Mononuclear cell (primary cell): Measurements from ENCODE around the gene SEPTIN1. TPM values are rescaled to one million over a fixed set of nuclear protein-coding genes. Genes with fewer than 3 reads are reported as not detected.
"Not testable (repeated sequence)": the region's sequence is repeated elsewhere in the genome, so short reads cannot be mapped to it uniquely, and the experiment has no call there.

Source experiments
- H3K27me3 ChIP-seq: 2 replicates; pipeline ENCODE4 v1.6.0; 2011; ENCODE audit warnings: low read length, control low read depth; ENCODE audit not compliant: insufficient read depth
- H3K4me1 ChIP-seq: 2 replicates; pipeline ENCODE4 v1.5.1; 2011; ENCODE audit warnings: mild to moderate bottlenecking, low read length, control low read depth; ENCODE audit not compliant: insufficient read depth
- H3K4me3 ChIP-seq: 2 replicates; pipeline ENCODE4 v1.5.1; 2011; ENCODE audit warnings: mild to moderate bottlenecking, low read length, moderate library complexity
- H3K9me3 ChIP-seq: 2 replicates; pipeline ENCODE4 v1.5.1; 2011; ENCODE audit warnings: low read depth, mild to moderate bottlenecking, control low read depth, low read length
- total RNA-seq: library from RNA; depleted of rRNA; stranded (reverse); fragments of >200 nt; gene quantifications from one replicate; pipeline ENCODE4 v1.2.3, GENCODE V29; 2012

The SEPTIN1 gene
- total RNA-seq, 1 donor, result 38.7 TPM

DNA sequence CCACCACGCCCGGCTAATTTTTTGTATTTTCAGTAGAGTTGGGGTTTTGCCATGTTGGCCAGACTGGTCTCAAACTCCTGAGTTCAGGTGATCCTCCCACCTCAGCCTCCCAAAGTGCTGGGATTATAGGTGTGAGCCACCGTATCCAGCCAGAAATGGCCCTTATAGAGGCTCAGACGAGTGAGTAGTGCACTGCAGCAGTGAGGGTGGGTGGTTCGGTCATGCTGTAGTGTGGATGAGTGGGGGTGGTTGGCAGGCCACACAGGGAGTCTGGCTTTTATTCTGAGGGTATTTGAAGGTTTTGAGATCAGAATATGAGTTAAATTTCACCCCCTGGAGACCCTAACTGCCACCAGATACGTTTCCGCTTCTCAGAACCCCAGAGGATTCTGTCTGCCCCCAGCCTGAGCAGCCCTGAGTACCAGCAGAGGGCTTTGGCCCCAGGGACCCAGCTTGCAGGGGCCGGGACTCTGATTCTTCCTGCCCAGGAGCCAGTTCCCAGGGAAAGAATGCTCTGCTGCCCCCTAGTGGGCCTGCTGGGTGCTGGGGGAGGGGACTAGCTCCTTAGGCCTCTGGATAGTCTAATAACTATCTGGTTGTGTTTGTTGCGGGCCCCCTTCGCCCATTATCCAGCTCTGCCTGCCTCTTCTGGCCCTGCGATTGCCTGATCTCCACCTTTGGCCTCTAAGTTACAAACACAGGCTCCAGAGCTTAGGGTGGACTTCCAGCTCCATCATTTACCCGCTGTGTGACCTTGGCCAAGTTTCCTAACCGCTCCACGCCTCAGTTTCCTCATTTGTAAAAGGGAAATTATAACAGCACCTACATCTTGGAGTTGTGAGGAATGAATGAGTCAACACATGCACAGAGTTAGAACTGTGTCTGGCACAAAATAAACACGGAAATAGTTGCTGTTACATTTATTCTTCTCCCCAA is 27.0 kb upstream of the SEPTIN1 start:
- no peaks in the 10 kb centered on the region for H3K27me3 ChIP-seq
- H3K4me1 ChIP-seq, result peaks cover 20% of the 10 kb centered on the region
- H3K4me3 ChIP-seq, result no peak overlapping the region
- H3K9me3 ChIP-seq, result no peaks in the 10 kb centered on the region

- H3K4me1 ChIP-seq, result peaks cover 25% of the 10 kb centered on the region
- no peaks in the 10 kb centered on the region for H3K9me3 ChIP-seq
- peak overlapping the region; percentile 50 for H3K4me3 ChIP-seq
- H3K27me3 ChIP-seq, result no peaks in the 10 kb centered on the region
Observed at GRCh38 chr16:30407804-30408534, 25.6 kb upstream of the SEPTIN1 start.

DNA sequence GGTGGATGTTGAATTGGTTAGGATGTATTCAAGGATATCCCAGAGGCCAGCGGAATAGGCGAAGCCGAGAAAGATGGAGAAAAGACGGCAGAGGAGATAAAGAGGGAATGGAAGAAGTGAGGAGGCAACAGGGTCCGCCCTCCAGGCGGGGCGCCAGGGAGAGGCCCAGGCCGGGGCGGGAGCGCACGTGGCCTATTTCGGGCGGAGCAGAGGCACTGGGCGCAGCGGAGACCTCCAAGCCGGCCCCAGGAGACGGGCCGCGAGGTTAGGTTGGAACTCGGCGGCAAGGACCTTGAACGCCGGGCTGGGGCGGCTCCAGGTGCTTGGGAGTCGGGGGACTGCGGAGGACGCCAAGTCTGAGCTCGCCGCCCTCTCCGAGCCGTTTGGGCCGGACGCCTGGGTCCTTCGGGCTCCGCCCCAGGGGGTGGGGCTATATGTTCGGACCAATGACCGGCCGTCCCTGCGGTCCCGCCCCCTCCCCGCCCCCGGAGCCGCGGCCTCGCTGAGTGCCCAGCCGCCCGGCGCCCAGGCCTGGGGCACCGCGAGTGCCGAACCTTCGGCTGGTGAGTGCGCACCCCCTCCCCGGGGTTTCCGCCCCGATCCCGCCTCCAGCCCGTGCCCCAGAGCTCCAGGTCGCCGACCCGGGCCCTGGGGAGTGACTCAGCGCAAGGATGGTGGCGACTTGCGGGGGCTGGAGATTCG is 24.9 kb upstream of the SEPTIN1 start, which contains the start of gene ZNF771:
Gene ZNF771 (plus strand): TSS at position 505 of the 702 bp plus-strand sequence. CDS start 448 bp downstream, outside the sequence.
- H3K9me3 ChIP-seq, result no peaks in the 10 kb centered on the region

GRCh38 chr16:30406795-30407101 is 24.4 kb upstream of the SEPTIN1 start:
- H3K27me3 ChIP-seq, result no peaks in the 10 kb centered on the region
- no peaks in the 10 kb centered on the region for H3K9me3 ChIP-seq
- H3K4me1 ChIP-seq, result peaks cover 27% of the 10 kb centered on the region
- peak overlapping the region; percentile 50 for H3K4me3 ChIP-seq

More for the DNA sequence above, 24.9 kb upstream of the SEPTIN1 start, which contains the start of gene ZNF771:
- Histone ChIP-seq H3K4me1 (peaks cover 27% of the 10 kb centered on the region), H3K4me3 (peak within 1 kb of the TSS; percentile 50), H3K27me3 (no peaks in the 10 kb centered on the region)

- H3K4me1 ChIP-seq, result peaks cover 42% of the 10 kb centered on the region
- no peaks in the 10 kb centered on the region for H3K9me3 ChIP-seq
- no peaks in the 10 kb centered on the region for H3K27me3 ChIP-seq
- no peak overlapping the region for H3K4me3 ChIP-seq
Observed at GRCh38 chr16:30401768-30402425, 19.5 kb upstream of the SEPTIN1 start.

GRCh38 chr16:30399435-30400186 is 17.2 kb upstream of the SEPTIN1 start:
- H3K4me3 ChIP-seq, result peak overlapping the region; percentile 62
- H3K27me3 ChIP-seq, result no peaks in the 10 kb centered on the region
- H3K9me3 ChIP-seq, result no peaks in the 10 kb centered on the region
- peaks cover 52% of the 10 kb centered on the region for H3K4me1 ChIP-seq

GRCh38 chr16:30398661-30399434 is 16.5 kb upstream of the SEPTIN1 start:
- no peaks in the 10 kb centered on the region for H3K9me3 ChIP-seq
- no peaks in the 10 kb centered on the region for H3K27me3 ChIP-seq
- H3K4me1 ChIP-seq, result peaks cover 52% of the 10 kb centered on the region
- H3K4me3 ChIP-seq, result no peak overlapping the region

DNA sequence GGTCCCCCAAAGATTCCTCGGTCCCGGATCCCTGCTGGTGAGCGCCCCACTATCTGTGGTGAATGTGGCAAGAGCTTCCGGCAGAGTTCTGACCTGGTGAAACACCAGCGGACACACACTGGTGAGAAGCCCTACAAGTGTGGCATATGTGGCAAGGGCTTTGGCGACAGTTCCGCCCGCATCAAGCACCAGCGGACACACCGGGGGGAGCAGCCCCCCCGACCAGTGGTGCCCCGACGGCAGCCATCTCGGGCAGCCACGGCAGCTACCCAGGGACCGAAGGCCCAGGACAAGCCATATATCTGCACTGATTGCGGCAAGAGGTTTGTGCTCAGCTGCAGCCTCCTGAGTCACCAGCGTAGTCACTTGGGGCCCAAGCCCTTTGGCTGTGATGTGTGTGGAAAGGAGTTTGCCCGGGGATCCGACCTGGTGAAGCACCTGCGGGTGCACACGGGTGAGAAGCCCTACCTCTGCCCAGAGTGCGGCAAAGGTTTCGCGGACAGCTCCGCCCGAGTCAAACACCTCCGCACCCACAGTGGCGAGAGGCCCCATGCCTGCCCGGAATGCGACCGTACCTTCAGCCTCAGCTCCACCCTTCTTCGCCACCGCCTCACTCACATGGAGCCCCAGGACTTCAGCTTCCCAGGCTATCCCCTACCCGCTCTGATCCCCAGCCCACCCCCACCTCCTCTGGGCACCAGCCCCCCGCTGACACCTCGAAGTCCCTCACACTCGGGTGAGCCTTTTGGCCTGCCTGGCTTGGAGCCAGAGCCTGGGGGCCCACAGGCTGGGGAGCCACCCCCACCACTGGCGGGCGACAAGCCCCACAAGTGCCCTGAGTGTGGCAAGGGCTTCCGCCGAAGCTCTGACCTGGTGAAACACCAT is 15.7 kb upstream of the SEPTIN1 start:
- Histone ChIP-seq H3K9me3 (no peaks in the 10 kb centered on the region), H3K4me3 (no peak overlapping the region)

GRCh38 chr16:30397056-30397455 is 14.7 kb upstream of the SEPTIN1 start:
- Histone ChIP-seq H3K4me3 (no peak overlapping the region), H3K4me1 (peaks cover 45% of the 10 kb centered on the region), H3K9me3 (no peaks in the 10 kb centered on the region), H3K27me3 (no peaks in the 10 kb centered on the region)

More for the DNA sequence above, 15.7 kb upstream of the SEPTIN1 start:
- peaks cover 48% of the 10 kb centered on the region for H3K4me1 ChIP-seq
- H3K27me3 ChIP-seq, result no peaks in the 10 kb centered on the region

- H3K9me3 ChIP-seq, H3K4me3 ChIP-seq, H3K27me3 ChIP-seq: not testable (repeated sequence)
- peaks cover 45% of the 10 kb centered on the region for H3K4me1 ChIP-seq
Observed at GRCh38 chr16:30396627-30397026, 14.3 kb upstream of the SEPTIN1 start.

DNA sequence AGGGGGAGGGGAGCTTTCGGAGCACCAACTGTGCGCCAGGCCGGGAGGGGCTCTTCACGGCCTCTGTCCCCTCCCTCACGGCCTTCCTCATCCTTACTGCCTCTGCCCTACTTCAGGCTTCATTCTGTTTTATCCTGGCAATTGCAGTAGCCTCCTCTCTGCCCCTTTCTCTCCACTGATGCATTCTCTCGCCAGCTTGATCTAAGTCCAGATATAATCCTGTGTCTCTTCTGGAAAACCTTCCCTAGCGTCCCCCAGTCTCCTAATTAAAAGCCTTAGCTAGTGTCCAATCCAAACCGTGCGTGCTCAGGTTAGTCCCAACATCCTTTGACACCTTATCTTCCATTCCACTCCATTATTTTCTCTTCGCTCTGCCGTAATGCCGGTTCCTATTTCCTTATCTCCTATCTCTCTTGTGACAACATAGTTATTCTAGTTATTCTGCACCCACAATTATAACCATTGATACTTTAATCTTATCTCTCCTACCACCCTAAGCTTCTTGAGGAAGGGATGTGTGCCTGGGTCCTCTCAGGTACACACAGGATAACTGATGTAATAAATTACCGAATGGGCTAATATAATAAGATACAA is 13.7 kb upstream of the SEPTIN1 start:
- Histone ChIP-seq H3K27me3 (no peaks in the 10 kb centered on the region), H3K4me1 (peaks cover 43% of the 10 kb centered on the region), H3K4me3 (peak overlapping the region; percentile 58), H3K9me3 (no peaks in the 10 kb centered on the region)

DNA sequence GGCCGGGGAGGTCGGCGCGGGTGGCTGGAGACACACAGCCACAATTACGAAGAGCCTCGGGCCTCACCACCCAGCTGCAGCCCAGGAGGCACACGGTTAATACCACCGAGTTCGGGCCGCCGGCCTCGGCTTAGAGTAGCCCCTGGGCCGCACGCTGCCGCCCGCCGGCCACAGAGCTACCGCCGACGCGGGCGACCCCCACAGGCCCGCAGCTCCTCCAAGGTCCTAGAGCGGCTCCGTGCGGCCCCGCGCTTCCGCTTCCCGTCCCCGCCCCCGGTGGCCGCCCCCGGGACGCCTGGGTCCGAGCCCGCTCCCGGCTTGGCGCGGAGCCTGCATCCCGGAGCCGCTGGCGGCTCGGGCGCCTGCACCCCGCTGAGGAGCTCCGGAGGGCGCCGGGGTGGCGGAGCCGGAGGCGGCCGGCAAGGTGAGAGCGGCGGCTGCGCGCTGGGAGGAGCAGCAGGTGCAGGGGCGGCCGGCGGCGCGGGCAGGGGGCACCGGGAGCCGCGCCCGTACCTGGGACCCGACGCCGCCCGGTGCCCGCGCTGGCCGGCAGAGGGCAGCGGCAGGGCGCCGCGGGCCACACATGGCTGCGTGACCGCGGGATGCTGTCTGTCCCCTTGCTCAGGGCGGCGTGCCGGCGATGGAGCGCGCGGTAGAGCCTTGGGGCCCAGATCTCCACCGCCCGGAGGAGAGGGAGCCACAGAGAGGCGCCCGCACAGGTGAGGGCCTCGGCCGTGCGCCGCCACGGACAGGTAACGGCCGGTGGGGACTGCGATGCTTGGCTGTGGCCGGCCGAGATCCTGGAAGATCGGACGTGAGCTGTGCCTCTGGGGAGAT is 13.0 kb upstream of the SEPTIN1 start, which contains the start of gene ZNF48:
Gene ZNF48 (plus strand): TSS at position 266 of the 837 bp plus-strand sequence. CDS start 375 bp downstream, at position 641.
- Histone ChIP-seq H3K4me3 (peak within 1 kb of the TSS; percentile 58), H3K9me3 (no peaks in the 10 kb centered on the region), H3K27me3 (no peaks in the 10 kb centered on the region), H3K4me1 (peaks cover 36% of the 10 kb centered on the region)
